ENCODE measurements around the gene MPP2. TPM values are rescaled to one million over a fixed set of nuclear protein-coding genes. Genes with fewer than 3 reads are reported as not detected.

MPP2 gene
- total and polyA plus RNA-seq, 2 donors (not counting 3 experiments of a cell fraction or from before 2014, with no cell fraction given): 1.4 to 1.6 TPM

DNA sequence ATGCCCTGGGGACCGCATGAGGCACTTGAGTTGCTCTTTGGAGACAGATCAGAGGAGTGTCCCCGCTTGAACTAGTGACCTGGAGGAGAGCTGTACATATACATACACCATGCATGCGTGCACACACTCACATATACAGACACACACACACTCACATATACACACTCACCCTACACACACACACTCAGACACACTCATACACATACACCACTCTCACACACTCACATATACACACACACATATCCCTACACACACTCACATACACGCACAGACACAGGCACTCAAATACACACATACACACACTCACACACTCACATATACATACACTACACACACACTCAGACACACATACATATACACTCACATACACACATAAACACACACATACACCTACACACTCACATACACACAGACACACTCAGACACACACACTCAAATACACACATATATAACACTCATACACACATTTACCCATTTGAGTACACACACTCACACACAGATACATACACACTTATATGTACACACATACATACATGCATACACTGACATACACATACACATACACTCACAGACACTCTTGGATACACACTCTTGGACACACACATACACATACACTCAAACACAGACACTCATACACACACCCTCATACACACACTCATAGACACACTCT, 5.4 kb upstream of the MPP2 start:
- H3K4me1 ChIP-seq (ENCODE audit: control insufficient read depth, extremely low read depth, insufficient read depth, low read length): no peaks in the 10 kb centered on the region
- no peak overlapping the region for H3K9ac ChIP-seq (replicated peaks; ENCODE audit: extremely low read depth, insufficient read depth, low read length)
- no peaks in the 10 kb centered on the region for H3K9me1 ChIP-seq (replicated peaks; ENCODE audit: control insufficient read depth, extremely low read depth, insufficient read depth, low read length)
- no peaks in the 10 kb centered on the region for H4K20me1 ChIP-seq (replicated peaks; ENCODE audit: control insufficient read depth, extremely low read depth, insufficient read depth, low read length)
- no peak overlapping the region for H2AFZ ChIP-seq (ENCODE audit: low read depth, low read length)
- intact Hi-C loops (cut with micrococcal nuclease): no loop called here
- H3K4me3 ChIP-seq (replicated peaks in 1 of 3; ENCODE audit: insufficient read depth in 1 of 3, low read depth in 1 of 3, low read length in 3 of 3): no peak overlapping the region
- no peaks in the 10 kb centered on the region for H3K36me3 ChIP-seq (ENCODE audit: control insufficient read depth in 2 of 2, extremely low read depth in 1 of 2, insufficient read depth in 2 of 2, low read length in 2 of 2)
- BruUV-seq (replicated peaks): no TSS peak
- no peaks in the 10 kb centered on the region for H3K79me2 ChIP-seq (ENCODE audit: control insufficient read depth, insufficient read depth, low read length)
- H3K27ac ChIP-seq (ENCODE audit: insufficient read depth, low read depth, low read length): no peak overlapping the region
- TF ChIP-seq FOS (IDR thresholded peaks at IDR 0.05; ENCODE audit: borderline replicate concordance, insufficient read depth, low read length): no peak
- TF ChIP-seq, protein P1, sequence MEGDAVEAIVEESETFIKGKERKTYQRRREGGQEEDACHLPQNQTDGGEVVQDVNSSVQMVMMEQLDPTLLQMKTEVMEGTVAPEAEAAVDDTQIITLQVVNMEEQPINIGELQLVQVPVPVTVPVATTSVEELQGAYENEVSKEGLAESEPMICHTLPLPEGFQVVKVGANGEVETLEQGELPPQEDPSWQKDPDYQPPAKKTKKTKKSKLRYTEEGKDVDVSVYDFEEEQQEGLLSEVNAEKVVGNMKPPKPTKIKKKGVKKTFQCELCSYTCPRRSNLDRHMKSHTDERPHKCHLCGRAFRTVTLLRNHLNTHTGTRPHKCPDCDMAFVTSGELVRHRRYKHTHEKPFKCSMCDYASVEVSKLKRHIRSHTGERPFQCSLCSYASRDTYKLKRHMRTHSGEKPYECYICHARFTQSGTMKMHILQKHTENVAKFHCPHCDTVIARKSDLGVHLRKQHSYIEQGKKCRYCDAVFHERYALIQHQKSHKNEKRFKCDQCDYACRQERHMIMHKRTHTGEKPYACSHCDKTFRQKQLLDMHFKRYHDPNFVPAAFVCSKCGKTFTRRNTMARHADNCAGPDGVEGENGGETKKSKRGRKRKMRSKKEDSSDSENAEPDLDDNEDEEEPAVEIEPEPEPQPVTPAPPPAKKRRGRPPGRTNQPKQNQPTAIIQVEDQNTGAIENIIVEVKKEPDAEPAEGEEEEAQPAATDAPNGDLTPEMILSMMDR (IDR thresholded peaks at IDR 0.05; ENCODE audit: extremely low read depth in 1 of 2, insufficient read depth in 1 of 2, low read depth in 1 of 2, low read length in 2 of 2): no peak
- no peak for TF ChIP-seq JUN (IDR thresholded peaks at IDR 0.05; ENCODE audit: borderline replicate concordance, insufficient read depth, insufficient read length, low read depth)
- TF ChIP-seq MYC (IDR thresholded peaks at IDR 0.05; ENCODE audit: low read depth, low read length): no peak
- no peak for TF ChIP-seq POLR2A (IDR thresholded peaks at IDR 0.05; ENCODE audit: low read depth, low read length)
- TF ChIP-seq GATA2 (IDR thresholded peaks at IDR 0.05; ENCODE audit: insufficient read depth, insufficient read length, low read depth, low read length): no peak
- no peak for TF ChIP-seq POLR2AphosphoS5 (IDR thresholded peaks at IDR 0.05; ENCODE audit: insufficient read depth, low read depth, low read length)
- no peak for TF ChIP-seq EZH2 (IDR thresholded peaks at IDR 0.05; ENCODE audit: borderline replicate concordance, low read depth, low read length, severe bottlenecking)
- DNase-seq (ENCODE audit: low read depth, low spot score) (no peak), FAIRE-seq (no peak)
- no peaks in the 10 kb centered on the region for H3K9me3 ChIP-seq (replicated peaks; ENCODE audit: control insufficient read depth, insufficient read depth, low read length)
- dilution Hi-C loops (cut with MboI; ENCODE audit: extremely low pct_ligation_motif_present, low sequenced_read_pairs): no loop called here
- ChIA-PET CTCF (no interaction called here), POLR2A (no interaction called here)
- H3K4me2 ChIP-seq (ENCODE audit: insufficient read depth, low read length): no peak overlapping the region
- H3K27me3 ChIP-seq (ENCODE audit: control insufficient read depth in 2 of 2, insufficient read depth in 2 of 2, low read length in 2 of 2): peaks cover 35 to 42% of the 10 kb centered on the region in 2 experiments
